HEK293 (cell line): ENCODE measurements around the gene DLG3.

Experiments used
- CTCF ChIA-PET: fragments of 350-600 bp; formaldehyde crosslinking; extraction: SDS; loops from one replicate; lab custom pipeline; 2021; ENCODE audit warnings: antibody characterized with exemption; lab: Yijun Ruan, JAX
- POLR2A ChIA-PET: fragments of 300-600 bp; formaldehyde crosslinking; extraction: SDS; loops from one replicate; lab custom pipeline; 2020; ENCODE audit warnings: antibody characterized with exemption, inconsistent platforms; lab: Yijun Ruan, JAX
- H3K27ac ChIP-seq: fragments of 200-500 bp; sonication (Bioruptor generic); 2 replicates; pipeline ENCODE4 v1.5.1; 2014; ENCODE audit warnings: low read depth, low read length, control low read depth, inconsistent platforms; ENCODE audit errors: extremely low read depth
- H3K36me3 ChIP-seq, 2 experiments: fragments of 200-500 bp in 1 of 2; sonication (Bioruptor generic) in 1 of 2; 1 replicate in 1 of 2; 2 replicates in 1 of 2; pipeline ENCODE4 v1.5.1; 2014 to 2017; ENCODE audit warnings: inconsistent platforms in 2 of 2, low read length in 2 of 2; ENCODE audit not compliant: control insufficient read depth in 2 of 2, insufficient read depth in 1 of 2
- H3K4me1 ChIP-seq: fragments of 200-500 bp; sonication (Bioruptor generic); 2 replicates; pipeline ENCODE4 v1.5.1; 2014; ENCODE audit warnings: mild to moderate bottlenecking, low read length, inconsistent platforms; ENCODE audit not compliant: control insufficient read depth, insufficient read depth
- H3K4me3 ChIP-seq: 2 replicates; pipeline ENCODE4 v1.5.1; 2011; ENCODE audit warnings: low read depth, mild to moderate bottlenecking, control low read depth, low read length, moderate library complexity
- H3K9me3 ChIP-seq: fragments of 200-500 bp; sonication (Bioruptor generic); 2 replicates; pipeline ENCODE4 v1.5.1; 2014; ENCODE audit warnings: low read depth, low read length, inconsistent platforms; ENCODE audit not compliant: control insufficient read depth, insufficient read depth
- BCL11B ChIP-seq: fragments of 450-650 bp; formaldehyde crosslinking; IDR thresholded peaks from 2 replicates; pipeline ENCODE4 v1.5.1; 2016; ENCODE audit warnings: low read depth, missing biosample characterization, missing genetic modification characterization
- GLI4 ChIP-seq: fragments of 450-650 bp; formaldehyde crosslinking; IDR thresholded peaks from 2 replicates; pipeline ENCODE4 v1.5.1; 2016; ENCODE audit warnings: missing biosample characterization, missing genetic modification characterization
- INSM2 ChIP-seq: fragments of 450-650 bp; formaldehyde crosslinking; IDR thresholded peaks from 2 replicates; pipeline ENCODE4 v1.5.1; 2016; ENCODE audit warnings: missing biosample characterization, missing genetic modification characterization
- KLF8 ChIP-seq: fragments of 450-650 bp; formaldehyde crosslinking; IDR thresholded peaks from 2 replicates; pipeline ENCODE4 v1.5.1; 2016; ENCODE audit warnings: missing biosample characterization, missing genetic modification characterization
- OSR2 ChIP-seq: fragments of 450-650 bp; formaldehyde crosslinking; IDR thresholded peaks from 2 replicates; pipeline ENCODE4 v1.5.1; 2016; ENCODE audit warnings: missing biosample characterization, missing genetic modification characterization
- REST ChIP-seq: fragments of 450-650 bp; formaldehyde crosslinking; IDR thresholded peaks from 2 replicates; pipeline ENCODE4 v1.5.1; 2016; ENCODE audit warnings: missing biosample characterization, missing genetic modification characterization
- SETDB1 ChIP-seq: IDR thresholded peaks from one replicate; pipeline ENCODE4 v1.6.1; 2017; ENCODE audit warnings: mild to moderate bottlenecking, low read length, moderate library complexity, mixed read lengths; ENCODE audit not compliant: insufficient read length
- SP2 ChIP-seq: fragments of 450-650 bp; formaldehyde crosslinking; IDR thresholded peaks from 2 replicates; pipeline ENCODE4 v1.5.1; 2016; ENCODE audit warnings: missing biosample characterization, missing genetic modification characterization
- WT1 ChIP-seq: fragments of 450-650 bp; formaldehyde crosslinking; IDR thresholded peaks from 2 replicates; pipeline ENCODE4 v1.5.1; 2016; ENCODE audit warnings: missing biosample characterization, missing genetic modification characterization
- ZBTB21 ChIP-seq: fragments of 450-650 bp; formaldehyde crosslinking; IDR thresholded peaks from 2 replicates; pipeline ENCODE4 v1.5.1; 2017; ENCODE audit warnings: missing biosample characterization, missing genetic modification characterization
- ZNF133 ChIP-seq: fragments of 450-650 bp; formaldehyde crosslinking; IDR thresholded peaks from 2 replicates; pipeline ENCODE4 v1.5.1; 2016; ENCODE audit warnings: missing biosample characterization, missing genetic modification characterization
- ZNF157 ChIP-seq: fragments of 450-650 bp; formaldehyde crosslinking; IDR thresholded peaks from 2 replicates; pipeline ENCODE4 v1.5.1; 2016; ENCODE audit warnings: missing biosample characterization, missing genetic modification characterization
- ZNF23 ChIP-seq: fragments of 450-650 bp; formaldehyde crosslinking; IDR thresholded peaks from 2 replicates; pipeline ENCODE4 v1.5.1; 2016; ENCODE audit warnings: missing biosample characterization, missing genetic modification characterization, borderline replicate concordance
- ZNF239 ChIP-seq: fragments of 450-650 bp; formaldehyde crosslinking; IDR thresholded peaks from 2 replicates; pipeline ENCODE4 v1.5.1; 2016; ENCODE audit warnings: missing biosample characterization, missing genetic modification characterization
- ZNF248 ChIP-seq: fragments of 450-650 bp; formaldehyde crosslinking; IDR thresholded peaks from 2 replicates; pipeline ENCODE4 v1.5.1; 2017; ENCODE audit warnings: missing biosample characterization, missing genetic modification characterization
- ZNF362 ChIP-seq: fragments of 450-650 bp; formaldehyde crosslinking; IDR thresholded peaks from 2 replicates; pipeline ENCODE4 v1.5.1; 2016; ENCODE audit warnings: missing biosample characterization, missing genetic modification characterization
- ZNF37A ChIP-seq: fragments of 450-650 bp; IDR thresholded peaks from 2 replicates; pipeline ENCODE4 v1.5.1; 2018; ENCODE audit warnings: missing biosample characterization, missing genetic modification characterization
- ZNF449 ChIP-seq: fragments of 450-650 bp; formaldehyde crosslinking; IDR thresholded peaks from 2 replicates; pipeline ENCODE4 v1.5.1; 2017; ENCODE audit warnings: missing biosample characterization, mild to moderate bottlenecking, missing genetic modification characterization, moderate library complexity
- ZNF501 ChIP-seq: fragments of 450-650 bp; formaldehyde crosslinking; IDR thresholded peaks from 2 replicates; pipeline ENCODE4 v1.5.1; 2016; ENCODE audit warnings: missing biosample characterization, missing genetic modification characterization
- ZNF548 ChIP-seq: fragments of 450-650 bp; formaldehyde crosslinking; IDR thresholded peaks from 2 replicates; pipeline ENCODE4 v1.5.1; 2016; ENCODE audit warnings: missing biosample characterization, missing genetic modification characterization
- ZNF555 ChIP-seq: fragments of 450-650 bp; formaldehyde crosslinking; conservative IDR thresholded peaks from 2 replicates; pipeline ENCODE4 v1.5.1; 2017; ENCODE audit warnings: missing biosample characterization, mild to moderate bottlenecking, missing genetic modification characterization, inconsistent platforms
- ZNF580 ChIP-seq: fragments of 450-650 bp; formaldehyde crosslinking; IDR thresholded peaks from 2 replicates; pipeline ENCODE4 v1.5.1; 2016; ENCODE audit warnings: missing biosample characterization, missing genetic modification characterization
- ZNF629 ChIP-seq: fragments of 450-650 bp; formaldehyde crosslinking; IDR thresholded peaks from 2 replicates; pipeline ENCODE4 v1.5.1; 2017; ENCODE audit warnings: missing biosample characterization, missing genetic modification characterization
- ZNF639 ChIP-seq: fragments of 450-650 bp; formaldehyde crosslinking; IDR thresholded peaks from 2 replicates; pipeline ENCODE4 v1.5.1; 2016; ENCODE audit warnings: missing biosample characterization, missing genetic modification characterization
- ZNF660 ChIP-seq: fragments of 450-650 bp; IDR thresholded peaks from 2 replicates; pipeline ENCODE4 v1.5.1; 2018; ENCODE audit warnings: missing biosample characterization, mild to moderate bottlenecking, missing genetic modification characterization
- ZNF776 ChIP-seq: fragments of 450-650 bp; formaldehyde crosslinking; IDR thresholded peaks from 2 replicates; pipeline ENCODE4 v1.5.0; 2017; ENCODE audit warnings: missing biosample characterization, missing genetic modification characterization, borderline replicate concordance
- ZNF837 ChIP-seq: fragments of 450-650 bp; formaldehyde crosslinking; IDR thresholded peaks from 2 replicates; pipeline ENCODE4 v1.5.1; 2016; ENCODE audit warnings: missing biosample characterization, missing genetic modification characterization

DLG3 gene

GRCh38 chrX:70488856-70489255 lies 44.2 kb downstream of the DLG3 start (continued):
- TF ChIP-seq ZBTB21 (tag by site-specific recombination) = no peak
- TF ChIP-seq GLI4 (tag by site-specific recombination) = no peak
- TF ChIP-seq ZNF248 (tag by site-specific recombination) = no peak
- no peak for TF ChIP-seq ZNF362
- TF ChIP-seq, all 188 proteins: peak for 0

GRCh38 chrX:70494441-70494840 lies 49.8 kb downstream of the DLG3 start:
- Histone ChIP-seq H3K27ac (no peak overlapping the region), H3K4me3 (no peak overlapping the region), H3K4me1 (no peaks in the 10 kb centered on the region), H3K9me3 (no peaks in the 10 kb centered on the region), H3K36me3 (peaks cover 9 to 92% of the 10 kb centered on the region in 2 experiments; a peak in 2 of 3 replicates)
- CTCF ChIA-PET = no interaction called here
- POLR2A ChIA-PET = no interaction called here
- TF ChIP-seq ZNF501 (tag by site-specific recombination) (no peak), SP2 (tag by site-specific recombination) (no peak), ZNF133 (no peak), WT1 (tag by site-specific recombination) (no peak), ZNF157 (tag by site-specific recombination) (no peak), KLF8 (tag by site-specific recombination) (no peak), OSR2 (tag by site-specific recombination) (no peak), ZNF449 (no peak), ZNF555 (tag by site-specific recombination) (no peak), ZNF837 (no peak), ZNF239 (tag by site-specific recombination) (no peak), ZNF580 (tag by site-specific recombination) (no peak), SETDB1 (no peak), ZNF639 (tag by site-specific recombination) (no peak), ZNF37A (tag by site-specific recombination) (no peak), ZNF776 (tag by site-specific recombination) (no peak), REST (tag by site-specific recombination) (no peak), BCL11B (tag by site-specific recombination) (no peak), ZNF660 (0 out of 2 replicates have a peak, but pooled peaks have one; percentile 29), ZNF629 (tag by site-specific recombination) (no peak), INSM2 (tag by site-specific recombination) (no peak), ZNF548 (tag by site-specific recombination) (no peak), ZNF23 (no peak)
